GM21390 (cell line): Measurements from ENCODE around the gene RANBP9.

ENCODE experiments used
- ATAC-seq: cut with Tn5 transposase; IDR thresholded peaks from one replicate; pipeline ENCODE4 v1.9.1; 2021; ENCODE audit not compliant: unreplicated experiment

Gene RANBP9

GRCh38 chr6:13711324-13711732 lies 307 bp downstream of the RANBP9 start:
- ATAC-seq: peak; percentile 45

- peak; percentile 3 for ATAC-seq
Measured at GRCh38 chr6:13710552-13711323, 897 bp downstream of the RANBP9 start.

DNA sequence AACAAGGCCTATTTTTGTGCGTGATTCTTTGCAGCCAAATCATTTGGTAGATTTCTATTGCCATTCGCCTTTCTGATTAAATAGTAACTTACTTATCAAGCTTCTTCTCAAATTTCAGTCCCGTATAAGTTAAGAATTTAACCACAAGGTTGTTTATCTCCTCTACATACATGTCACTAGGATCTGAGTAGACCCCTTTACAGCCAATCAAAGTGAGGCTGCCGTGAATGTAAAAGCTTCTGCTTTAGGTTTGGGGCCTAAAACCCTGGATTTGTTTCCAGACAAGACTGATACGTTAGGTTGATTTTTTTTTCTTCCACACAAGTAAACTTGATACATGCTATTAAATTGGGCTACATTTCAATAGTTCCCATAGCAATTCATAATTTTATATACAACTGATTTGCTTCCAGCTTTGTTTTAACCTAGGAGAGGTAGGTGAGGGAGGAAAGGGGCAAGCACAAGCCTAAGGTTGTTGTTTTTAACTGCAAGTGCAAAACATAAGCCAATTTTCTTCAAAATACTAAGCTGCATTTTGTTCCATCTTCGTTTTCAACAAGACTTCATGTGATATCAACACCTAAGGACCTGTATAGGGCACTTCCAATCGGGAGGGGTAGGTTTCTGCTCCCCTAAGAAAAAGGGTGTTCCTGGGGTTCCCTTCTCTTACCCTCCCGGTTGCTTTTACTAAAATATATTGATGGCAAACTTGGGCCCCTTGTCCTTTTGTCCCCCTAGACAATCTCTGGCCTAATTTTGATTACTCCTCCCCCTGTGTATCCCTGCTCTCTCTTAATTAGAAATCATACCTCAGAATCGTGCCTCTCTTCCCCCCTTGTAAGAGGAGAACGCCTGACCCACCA lies 1.7 kb downstream of the RANBP9 start:
- ATAC-seq: no peak

DNA sequence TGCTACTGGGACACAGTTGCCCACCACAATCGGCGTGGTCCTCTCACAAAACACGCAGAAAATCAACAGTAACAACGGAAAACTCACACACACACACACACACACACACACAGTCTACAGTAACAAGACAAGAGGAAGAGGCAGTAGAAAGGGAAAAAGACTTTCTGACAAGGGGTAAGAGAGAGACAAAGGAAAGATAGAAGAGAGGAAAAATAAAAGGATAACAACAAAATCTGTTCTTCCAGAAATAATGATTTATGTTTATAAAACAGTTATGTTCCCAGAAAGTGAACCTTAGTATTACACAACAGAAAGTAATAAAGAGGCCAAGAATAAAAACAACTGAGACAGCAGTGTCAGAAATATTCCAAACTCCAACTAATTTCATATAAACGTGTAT lies 2.9 kb downstream of the RANBP9 start:
- no peak for ATAC-seq

DNA sequence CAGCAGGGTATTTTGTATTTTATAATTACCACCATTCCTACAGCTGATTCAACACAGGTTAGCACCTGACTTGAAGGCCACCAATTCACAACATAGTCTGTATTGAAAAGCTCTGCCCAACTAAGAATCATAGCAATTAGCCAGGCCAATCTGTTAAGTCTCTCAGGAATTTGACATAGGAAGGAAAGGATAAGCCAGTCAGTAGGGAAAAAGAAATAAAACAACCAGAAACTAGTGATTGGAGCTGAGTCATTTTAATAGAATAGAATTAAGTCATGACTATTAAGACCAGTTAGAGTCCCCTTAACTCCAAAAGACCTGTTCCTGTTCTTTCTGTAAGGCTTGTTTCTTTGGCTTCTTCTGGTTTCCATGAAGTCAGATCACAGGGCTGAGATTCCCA lies 8.1 kb downstream of the RANBP9 start:
- ATAC-seq: no peak

GRCh38 chr6:13702809-13703302 lies 8.8 kb downstream of the RANBP9 start:
- peak; percentile 81 for ATAC-seq

DNA sequence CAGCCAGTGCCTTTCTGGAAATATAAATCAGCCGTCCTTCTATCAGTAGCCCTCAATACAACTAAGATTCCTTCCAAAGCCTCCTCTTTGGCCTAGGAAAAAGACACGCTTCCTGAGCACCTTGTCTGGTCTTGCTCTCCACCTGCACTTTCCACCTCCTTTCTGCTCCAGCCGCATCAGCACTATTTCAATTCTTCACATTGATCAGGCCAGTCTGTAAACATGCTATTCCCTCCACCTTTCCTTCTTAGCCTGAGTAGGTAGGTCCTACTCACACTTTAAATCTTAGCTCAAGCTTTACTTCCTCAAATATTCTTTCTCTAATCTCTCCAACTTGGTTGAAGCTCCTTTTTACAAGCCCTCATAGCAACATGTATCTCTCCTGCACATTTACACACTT lies 11.4 kb downstream of the RANBP9 start:
- ATAC-seq: no peak

DNA sequence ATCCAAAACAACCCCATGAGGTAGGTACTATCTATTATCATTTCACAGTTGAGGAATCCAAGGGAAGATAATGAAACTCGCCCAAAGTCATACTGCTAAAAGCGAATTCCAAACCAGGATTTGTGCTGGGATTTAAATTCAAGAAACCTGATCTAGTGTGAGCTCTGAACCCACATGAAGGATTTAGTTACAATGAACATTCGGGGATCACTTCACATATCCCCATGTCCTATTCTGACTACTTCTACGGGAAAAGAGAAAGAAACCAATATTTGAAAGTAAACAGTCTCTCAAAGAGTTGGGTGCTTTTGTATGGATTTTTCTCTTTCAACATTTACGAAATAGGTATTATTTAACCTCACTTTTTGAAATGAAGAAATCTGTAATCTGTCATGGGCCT lies 12.9 kb downstream of the RANBP9 start:
- no peak for ATAC-seq

DNA sequence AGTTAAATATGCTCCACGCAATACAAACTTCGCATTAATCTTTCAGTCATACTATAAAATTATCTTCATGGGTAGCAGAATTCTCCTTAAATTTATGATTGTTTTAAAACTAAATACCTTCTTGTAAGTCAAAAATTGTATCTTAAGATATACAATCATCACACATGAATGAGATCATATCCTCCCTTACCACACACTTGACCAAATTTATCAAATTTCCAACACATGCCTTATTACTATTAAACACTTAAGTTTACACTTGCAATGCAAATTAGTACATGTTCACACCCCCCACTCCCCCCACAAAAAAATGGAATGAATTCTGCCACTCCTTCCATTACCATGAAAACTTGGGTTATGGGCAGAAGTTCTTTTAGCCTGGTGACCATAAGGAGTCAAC lies 13.8 kb downstream of the RANBP9 start:
- no peak for ATAC-seq

DNA sequence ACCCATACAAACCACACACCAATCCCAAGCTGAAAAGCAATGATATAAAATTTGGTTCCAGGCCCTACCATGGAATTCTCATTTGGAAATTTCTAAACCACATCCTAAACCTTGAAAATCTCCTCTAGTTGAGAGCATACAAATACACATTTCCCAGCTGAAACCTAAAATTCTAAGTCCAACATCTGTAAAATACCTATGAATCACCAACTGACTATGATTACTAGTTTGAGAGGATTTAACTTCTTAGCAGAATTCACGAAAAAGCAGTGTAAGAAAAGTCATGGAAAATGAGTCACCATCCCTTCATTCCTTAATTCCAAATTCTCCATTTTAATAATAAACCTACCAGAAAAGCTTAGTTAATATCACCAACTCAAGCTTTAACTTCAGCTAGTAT lies 15.4 kb downstream of the RANBP9 start:
- ATAC-seq: no peak

DNA sequence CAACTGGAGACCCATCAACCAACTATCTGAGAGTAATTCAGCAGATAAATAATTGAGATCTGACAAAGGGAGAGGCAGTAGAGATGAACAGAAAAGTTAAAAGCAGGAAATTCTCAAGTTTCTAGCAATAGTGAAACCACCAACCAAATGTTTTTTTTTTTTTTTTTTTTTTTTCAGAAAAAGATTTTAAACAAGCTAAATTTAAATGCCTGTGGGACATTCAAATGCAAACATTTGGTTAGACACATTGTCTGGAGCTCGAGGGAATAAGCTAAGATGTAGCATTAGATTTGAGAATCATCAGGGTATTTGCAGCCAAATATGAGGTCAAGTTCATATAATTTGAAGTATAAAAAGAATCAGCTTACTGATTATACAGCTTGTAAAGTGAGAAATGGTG lies 16.4 kb downstream of the RANBP9 start:
- no peak for ATAC-seq

- ATAC-seq: no peak
Measured at GRCh38 chr6:13694562-13694961, 17.1 kb downstream of the RANBP9 start.

DNA sequence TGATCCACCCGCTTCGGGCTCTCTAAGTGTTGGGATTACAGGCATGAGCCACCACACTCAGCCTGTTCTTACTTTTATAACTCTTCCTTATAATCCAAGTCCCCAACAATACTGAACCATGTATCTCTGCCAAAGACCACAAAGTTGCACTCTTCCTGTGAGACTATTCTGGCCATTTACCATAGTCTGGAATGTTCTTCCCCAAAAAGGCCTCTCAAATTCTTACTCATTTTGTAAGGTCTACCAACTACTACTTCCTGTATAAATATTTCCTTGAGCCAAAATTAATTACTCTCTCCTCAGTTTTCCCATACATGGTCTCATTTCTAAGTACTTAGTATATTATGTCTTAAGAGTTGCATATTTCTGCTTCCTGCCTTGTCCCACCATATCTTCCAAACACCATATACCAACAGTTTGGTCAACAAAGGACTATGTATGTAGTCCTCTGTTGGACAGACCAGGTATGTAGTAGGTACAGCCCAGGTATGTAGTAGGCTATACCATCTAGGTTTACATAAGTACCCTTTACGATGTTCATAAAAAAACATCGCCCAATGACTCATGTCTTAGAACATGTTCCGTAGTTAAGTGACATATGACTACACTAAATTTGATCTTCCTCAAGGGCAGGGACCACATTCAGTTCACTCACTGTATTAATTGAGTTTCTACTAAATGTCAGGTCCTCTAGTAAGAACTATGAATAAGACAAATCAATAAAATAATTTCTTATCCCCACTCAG lies 22.0 kb downstream of the RANBP9 start:
- ATAC-seq: no peak

DNA sequence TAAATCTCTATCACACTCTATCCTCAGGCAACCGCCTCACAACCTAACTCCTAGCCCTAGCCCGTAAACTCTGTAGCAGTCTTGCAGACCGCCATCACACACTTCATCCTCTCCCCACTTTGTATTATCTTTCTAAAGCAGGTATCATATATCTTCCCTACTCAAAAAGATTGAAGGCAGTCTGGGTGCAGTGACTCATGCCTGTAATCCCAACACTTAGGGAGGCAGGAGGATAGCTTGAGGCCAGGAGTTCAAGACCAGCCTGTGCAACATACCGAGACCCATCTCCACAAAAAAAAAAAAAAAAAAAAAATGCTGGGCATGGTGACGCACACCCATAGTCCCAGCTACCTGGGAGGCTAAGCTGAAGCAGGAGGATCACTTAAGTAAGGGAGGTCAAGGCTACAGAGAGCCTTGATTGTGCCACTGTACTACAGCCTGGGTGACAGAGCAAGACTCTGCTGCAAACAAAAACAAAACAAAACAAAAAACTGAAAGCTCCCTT lies 22.9 kb downstream of the RANBP9 start:
- no peak for ATAC-seq

DNA sequence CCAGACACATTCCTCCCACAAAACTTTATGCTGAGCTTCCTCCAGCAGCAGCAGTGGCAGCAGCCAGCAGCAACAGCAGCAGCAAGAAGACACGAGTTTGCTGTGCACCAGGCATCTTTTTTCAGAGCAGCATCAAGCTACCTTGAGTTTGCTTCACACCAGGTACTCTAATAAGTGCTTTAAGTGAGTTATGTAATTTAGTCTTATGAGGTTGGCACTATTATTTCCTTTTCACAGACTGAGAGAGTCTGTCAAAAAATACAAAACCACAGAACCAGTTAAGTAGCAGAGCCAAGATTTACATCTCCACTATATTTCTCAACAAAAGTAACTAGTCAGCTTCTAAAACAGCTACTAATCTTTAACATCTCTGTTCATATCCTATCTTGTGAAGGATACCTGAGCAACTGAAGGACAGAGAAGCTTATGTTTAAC lies 23.7 kb downstream of the RANBP9 start:
- no peak for ATAC-seq

DNA sequence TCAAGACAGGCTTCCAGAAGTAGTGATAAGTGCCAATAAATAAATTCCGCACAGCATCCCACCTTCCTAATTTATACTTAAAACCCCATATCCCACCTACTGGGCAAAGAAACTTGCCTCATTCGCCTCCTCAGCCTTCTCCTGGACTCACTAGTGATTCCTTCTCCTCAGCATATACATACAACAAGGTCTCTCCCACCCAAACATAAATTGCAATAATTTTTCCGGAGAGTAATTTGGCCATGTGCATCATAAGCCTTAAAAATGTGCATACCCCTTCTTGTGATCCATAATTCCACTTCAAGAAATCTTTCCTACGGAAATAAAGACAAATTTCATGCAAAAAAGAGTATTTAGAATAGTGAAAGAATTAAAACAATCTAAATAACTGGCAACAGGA lies 26.8 kb downstream of the RANBP9 start:
- ATAC-seq: no peak

GRCh38 chr6:13683038-13683437 lies 28.6 kb downstream of the RANBP9 start:
- ATAC-seq: no peak

DNA sequence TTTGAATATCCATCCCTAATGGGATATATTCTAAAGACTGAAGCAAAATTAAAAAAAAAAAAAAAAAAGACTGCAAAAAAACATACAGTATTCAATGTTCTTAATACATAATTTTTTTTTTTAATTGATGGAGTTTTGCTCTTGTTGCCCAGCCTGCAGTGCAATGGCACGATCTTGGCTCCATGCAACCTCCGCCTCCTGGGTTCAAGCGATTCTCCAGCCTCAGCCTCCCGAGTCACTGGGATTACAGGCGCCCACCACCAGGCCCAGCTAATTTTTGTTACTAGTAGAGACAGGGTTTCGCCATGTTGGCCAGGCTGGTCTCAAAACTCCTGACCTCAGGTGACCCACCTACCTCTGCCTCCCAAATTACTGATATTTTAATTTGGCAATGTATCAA lies 29.3 kb downstream of the RANBP9 start:
- ATAC-seq: no peak

DNA sequence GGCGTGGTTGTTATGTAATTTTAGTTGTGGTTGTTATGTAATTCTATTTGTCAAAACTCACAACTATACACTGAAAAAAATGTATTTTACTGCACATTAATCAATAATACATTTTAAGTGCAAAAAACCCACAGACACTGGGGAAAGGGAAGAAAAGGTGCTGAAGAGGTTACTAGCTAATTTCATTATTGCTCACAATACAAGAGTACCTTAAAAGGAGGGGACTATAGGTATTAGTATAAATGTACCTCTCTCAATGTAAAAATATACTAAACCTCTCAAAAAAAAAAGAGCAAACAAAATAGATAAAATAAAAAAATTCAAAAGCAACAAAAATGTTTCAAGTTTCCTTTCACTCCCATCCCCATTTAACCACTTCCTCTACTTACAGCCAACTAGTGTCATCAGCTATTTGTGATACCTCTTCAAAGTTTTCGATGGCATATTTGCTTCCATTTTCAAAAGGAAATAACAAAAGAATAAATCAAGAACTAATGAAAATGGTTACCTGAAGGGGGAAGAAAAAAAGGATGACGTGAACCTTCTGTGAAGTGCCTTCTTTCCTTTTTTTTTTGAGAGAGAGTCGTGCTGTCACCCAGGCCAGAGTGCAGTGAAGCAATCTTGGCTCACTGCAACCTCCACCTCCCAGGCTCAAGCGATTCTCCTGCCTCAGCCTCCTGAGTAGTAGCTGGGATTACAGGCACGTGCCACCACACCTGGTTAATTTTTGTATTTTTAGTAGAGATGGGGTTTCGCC lies 30.2 kb downstream of the RANBP9 start:
- ATAC-seq: peak; percentile 63

DNA sequence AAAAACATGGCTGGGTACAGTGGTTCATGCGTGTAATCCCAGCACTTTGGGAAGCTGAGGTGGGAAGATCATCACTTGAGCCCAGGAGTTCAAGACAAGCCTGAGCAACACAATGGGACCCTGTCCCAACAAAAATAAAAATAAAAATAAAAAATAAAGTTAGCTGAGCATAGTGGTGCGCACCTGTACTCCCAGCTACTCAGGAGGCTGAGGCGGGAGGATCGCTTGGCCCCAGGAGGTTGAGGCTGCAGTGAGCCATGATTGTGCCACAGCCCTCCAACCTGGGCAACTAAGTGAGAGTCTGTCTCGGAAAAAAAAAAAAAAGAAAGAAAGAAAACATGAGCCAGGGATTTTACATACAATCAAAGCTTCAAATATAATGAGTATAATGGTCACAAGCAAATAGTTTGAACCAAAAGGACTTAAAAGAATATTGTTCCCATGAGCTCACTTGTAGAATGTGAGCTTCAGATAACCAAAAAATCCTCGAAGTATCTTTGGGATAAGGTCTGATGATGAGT lies 31.1 kb downstream of the RANBP9 start:
- ATAC-seq: no peak
